Omental fat pad (tissue), 4 donors: ENCODE measurements around the gene TMED4. TPM values are rescaled to one million over a fixed set of nuclear protein-coding genes. Genes with fewer than 3 reads are reported as not detected.

Experiments used
- ATAC-seq: fragments of 150-250 bp; one replicate; pipeline ENCODE4 v1.9.1; 2016; ENCODE audit warnings: mild to moderate bottlenecking, moderate library complexity; ENCODE audit not compliant: low FRiP score
- DNase-seq: peaks from one replicate; pipeline ENCODE4 v3.0.0-alpha.2; 2019; ENCODE audit warnings: low spot score
- total RNA-seq, 4 donors: library from RNA; depleted of rRNA; stranded (reverse); fragments of >200 nt; gene quantifications; one replicate each; pipeline ENCODE4 v1.1.0, GENCODE V29; 2016
- TF ChIP-seq, protein P1 (sequence below), 3 donors: fragments of 450-650 bp; IDR thresholded peaks; one replicate each; pipeline ENCODE4 v1.5.1; 2016 to 2017; ENCODE audit warnings: antibody characterized with exemption in 3 of 3, mild to moderate bottlenecking in 3 of 3, moderate library complexity in 2 of 3

TMED4 gene
- total RNA-seq, 4 donors from 2014 or later = 105 to 140 (median 124) TPM

DNA sequence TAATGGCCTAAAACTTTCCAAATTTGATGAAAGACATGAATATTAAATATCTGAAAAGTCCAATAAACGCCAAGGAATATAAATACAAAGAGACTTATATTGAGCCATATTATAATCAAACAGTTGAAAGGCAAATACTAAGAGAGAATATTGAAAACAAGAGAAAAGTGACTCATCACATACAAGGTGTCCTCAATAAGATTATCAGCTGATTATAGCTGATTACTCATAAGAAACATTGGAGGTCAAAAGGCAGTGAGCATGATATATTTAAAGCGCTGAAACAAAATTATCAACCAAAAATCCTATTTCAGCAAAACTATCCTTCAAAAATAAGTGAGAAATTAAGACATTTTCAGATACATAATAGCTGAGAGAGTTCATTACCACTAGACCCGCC is 33.1 kb downstream of the TMED4 start:
- TF ChIP-seq, protein P1, sequence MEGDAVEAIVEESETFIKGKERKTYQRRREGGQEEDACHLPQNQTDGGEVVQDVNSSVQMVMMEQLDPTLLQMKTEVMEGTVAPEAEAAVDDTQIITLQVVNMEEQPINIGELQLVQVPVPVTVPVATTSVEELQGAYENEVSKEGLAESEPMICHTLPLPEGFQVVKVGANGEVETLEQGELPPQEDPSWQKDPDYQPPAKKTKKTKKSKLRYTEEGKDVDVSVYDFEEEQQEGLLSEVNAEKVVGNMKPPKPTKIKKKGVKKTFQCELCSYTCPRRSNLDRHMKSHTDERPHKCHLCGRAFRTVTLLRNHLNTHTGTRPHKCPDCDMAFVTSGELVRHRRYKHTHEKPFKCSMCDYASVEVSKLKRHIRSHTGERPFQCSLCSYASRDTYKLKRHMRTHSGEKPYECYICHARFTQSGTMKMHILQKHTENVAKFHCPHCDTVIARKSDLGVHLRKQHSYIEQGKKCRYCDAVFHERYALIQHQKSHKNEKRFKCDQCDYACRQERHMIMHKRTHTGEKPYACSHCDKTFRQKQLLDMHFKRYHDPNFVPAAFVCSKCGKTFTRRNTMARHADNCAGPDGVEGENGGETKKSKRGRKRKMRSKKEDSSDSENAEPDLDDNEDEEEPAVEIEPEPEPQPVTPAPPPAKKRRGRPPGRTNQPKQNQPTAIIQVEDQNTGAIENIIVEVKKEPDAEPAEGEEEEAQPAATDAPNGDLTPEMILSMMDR (IDR thresholded peaks at IDR 0.05) = no peak
- no peak for DNase-seq
- ATAC-seq = no peak

DNA sequence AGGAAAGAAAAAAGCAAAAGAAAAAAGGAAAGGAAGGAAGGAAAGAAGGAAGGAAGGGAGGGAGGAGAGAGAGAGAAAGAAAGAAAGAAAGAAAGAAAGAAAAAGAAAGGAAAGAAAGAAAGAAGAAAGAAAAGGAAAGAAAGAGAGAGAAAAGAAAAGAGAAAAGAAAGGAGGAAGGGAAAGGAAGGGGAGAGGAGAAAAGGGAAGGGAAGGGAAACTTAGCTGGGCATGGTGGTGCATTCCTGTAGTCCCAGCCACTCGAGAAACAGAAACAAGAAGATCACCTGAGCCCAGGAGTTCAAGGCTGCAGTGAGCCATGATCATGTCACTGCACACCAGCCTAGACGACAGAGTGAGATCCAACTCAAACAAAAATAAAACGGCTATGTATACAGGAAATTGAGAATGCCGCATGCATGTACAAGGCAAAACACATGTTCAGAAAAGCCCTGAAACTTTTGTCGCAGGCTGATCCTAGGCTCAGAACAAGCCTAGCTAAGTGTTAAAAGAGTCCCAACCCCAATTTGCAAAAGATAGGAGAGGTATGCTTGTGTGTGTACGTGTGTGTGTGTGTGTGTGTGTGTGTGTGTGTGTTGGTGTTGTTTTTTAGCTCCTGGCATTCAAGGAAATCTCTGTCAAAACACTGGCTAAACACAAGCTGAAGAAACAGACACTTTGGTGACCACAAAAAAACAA is 34.3 kb downstream of the TMED4 start:
- TF ChIP-seq, protein P1 (IDR thresholded peaks at IDR 0.05) = no peak
- ATAC-seq = no peak

DNA sequence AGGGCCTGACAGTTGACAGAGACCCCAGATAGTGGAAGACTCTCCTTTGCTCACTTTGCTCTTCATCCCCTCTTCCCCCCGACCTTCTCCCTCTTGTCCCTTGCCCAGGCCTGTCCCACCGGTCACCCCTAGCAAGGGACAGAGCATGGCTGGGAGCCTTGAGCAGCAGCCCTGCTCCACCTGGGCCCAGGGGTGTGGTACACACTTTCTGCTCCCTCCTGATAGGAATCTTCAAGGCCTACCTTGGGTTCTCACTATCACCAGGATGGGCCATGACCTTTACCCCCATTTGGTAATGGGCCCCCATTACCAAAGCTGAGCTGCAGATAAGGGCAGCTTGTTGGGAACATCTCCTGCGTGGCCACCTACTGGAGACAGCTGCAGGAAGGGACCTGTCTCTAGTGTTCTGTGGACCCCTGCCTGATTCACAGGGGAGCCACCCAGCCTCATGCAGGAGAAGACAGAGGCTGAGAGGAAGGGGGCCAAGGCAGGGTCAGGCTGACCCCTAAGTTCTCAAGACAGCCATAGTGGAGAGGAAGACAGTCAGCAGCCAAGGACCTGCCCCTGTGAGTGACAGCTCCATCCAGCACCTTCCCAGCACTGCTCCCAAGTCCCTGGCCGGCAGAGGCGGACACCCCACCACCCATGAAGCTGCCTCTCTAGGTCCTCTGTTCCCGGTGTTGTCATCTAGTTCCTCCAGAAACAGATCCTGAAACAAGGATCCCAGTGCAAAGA is 40.0 kb downstream of the TMED4 start:
- no peak for ATAC-seq
- no peak for DNase-seq
- TF ChIP-seq, protein P1 (IDR thresholded peaks at IDR 0.05) = no peak

More for the DNA sequence above, 34.3 kb downstream of the TMED4 start:
- no peak for DNase-seq

DNA sequence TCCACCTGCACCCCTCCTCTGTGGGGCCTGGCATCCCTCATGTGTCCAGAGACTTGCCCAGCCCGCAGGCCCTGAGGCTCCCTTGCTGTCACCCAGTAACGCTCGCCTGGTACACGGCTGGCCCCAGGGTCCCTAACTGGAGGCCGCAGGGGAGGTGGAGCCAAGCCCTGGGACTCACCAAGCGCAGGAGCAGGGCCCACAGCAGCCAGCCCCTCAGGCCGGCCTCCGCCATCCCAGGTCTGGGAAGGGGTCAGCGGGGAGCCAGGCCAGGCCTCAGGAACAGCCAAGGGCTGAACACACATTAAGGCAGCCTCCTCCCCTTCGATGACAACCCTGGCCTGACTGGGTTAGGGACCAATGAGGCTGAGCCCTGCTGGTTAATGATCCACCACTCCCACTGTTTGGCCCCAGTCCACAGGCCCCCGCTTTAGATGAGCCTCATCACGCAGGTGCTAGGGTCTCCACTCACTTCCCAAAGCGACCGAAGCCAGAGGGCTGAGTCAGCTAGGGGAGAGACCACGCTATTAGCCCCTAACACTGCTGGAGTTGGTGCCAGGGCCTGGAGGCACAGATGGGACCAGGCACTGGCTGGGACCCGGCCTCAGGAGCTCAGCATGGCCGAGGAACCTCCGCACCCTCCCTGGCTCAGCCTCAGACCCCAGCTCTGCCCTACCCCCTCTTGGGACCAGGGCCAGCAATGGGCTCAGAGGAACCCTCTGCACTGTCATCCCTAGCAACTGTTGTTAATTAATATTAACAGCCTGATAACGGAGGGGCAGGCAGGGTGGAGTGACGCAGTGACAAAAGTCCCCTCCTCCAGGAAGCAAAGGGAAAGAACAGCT is 40.8 kb downstream of the TMED4 start, which contains the start of gene NPC1L1:
NPC1L1 (minus strand) TSS at position 303 of the 842 bp plus-strand sequence; CDS start at position 232, 71 bp downstream.
- ATAC-seq (no peak), DNase-seq (no peak)
- TF ChIP-seq, protein P1 (IDR thresholded peaks at IDR 0.05) = no peak

DNA sequence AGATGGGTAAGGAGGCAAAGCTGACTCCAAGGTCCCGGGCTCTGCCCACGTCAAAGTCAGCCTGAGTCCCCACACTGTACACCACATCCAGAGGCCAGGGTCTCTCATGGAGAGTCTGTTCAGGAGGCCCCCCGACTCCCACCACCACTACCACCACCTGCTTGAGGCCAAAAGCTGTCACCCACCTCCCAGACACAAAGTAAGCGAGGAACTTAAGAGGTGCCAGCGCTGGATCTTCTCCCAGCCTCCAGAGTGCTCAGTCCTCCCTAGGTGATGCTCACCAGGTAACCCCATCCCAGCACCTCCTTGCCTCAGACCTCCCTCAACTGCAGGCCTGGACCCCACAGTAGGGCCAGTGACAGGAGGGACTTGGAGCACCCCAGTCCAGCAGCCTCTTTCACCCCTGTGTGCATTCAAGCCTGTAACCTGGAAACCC is 41.4 kb downstream of the TMED4 start:
- TF ChIP-seq, protein P1 (IDR thresholded peaks at IDR 0.05) = no peak
- DNase-seq = no peak
- no peak for ATAC-seq

DNA sequence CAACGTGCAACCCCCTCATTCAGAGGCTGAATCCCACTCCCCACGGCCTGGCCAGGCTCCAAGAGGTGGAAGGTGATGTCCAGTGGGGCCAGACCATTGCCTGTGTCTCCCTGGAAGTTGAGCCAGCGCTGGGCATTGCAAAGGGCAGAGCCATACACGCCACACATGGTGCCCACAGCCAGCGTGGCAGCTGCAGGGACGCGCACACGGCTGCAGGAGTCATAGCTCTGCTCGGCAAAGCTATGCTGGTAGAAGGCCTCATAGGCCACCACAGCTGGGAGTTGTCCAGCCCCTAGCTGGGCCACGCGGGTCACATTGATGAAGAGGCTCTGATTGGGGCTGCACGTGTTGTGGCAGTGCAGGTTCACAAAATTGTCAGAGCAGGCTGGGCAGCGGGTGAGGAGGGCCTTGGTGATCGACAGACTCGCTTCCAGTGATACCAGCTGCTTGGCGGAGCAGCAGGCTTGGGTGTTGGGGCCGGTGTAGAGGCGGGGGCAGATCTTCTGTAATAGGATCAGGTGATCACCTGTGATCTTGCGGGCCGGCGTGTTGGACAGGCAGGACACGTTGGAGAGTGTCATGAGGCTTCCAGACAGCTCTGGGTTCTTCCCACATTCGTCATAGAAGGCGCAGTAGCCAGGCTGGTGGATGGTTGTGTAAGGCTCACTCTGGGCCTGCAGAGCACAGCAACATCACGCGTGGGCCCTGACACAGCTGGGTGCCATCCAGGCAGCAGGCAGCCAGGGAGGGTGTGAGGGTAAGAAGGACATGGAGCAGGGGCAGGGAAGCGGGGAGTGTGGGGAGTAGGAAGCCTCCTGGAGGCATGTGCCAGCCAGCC is 42.1 kb downstream of the TMED4 start:
- DNase-seq (no peak), ATAC-seq (peak; percentile 19)
- TF ChIP-seq, protein P1 (IDR thresholded peaks at IDR 0.05) = no peak
